ENCODE measurements around the gene DDX10.

- TF ChIP-seq, protein P1, sequence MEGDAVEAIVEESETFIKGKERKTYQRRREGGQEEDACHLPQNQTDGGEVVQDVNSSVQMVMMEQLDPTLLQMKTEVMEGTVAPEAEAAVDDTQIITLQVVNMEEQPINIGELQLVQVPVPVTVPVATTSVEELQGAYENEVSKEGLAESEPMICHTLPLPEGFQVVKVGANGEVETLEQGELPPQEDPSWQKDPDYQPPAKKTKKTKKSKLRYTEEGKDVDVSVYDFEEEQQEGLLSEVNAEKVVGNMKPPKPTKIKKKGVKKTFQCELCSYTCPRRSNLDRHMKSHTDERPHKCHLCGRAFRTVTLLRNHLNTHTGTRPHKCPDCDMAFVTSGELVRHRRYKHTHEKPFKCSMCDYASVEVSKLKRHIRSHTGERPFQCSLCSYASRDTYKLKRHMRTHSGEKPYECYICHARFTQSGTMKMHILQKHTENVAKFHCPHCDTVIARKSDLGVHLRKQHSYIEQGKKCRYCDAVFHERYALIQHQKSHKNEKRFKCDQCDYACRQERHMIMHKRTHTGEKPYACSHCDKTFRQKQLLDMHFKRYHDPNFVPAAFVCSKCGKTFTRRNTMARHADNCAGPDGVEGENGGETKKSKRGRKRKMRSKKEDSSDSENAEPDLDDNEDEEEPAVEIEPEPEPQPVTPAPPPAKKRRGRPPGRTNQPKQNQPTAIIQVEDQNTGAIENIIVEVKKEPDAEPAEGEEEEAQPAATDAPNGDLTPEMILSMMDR (optimal IDR thresholded peaks at IDR 0.05 in 1 of 3, IDR thresholded peaks at IDR 0.05 in 1 of 3, conservative IDR thresholded peaks at IDR 0.05 in 1 of 3; ENCODE audit: extremely low read depth in 1 of 3, insufficient read depth in 2 of 3, low read length in 3 of 3), result no peak
- no peak for TF ChIP-seq EZH2 (IDR thresholded peaks at IDR 0.05; ENCODE audit: low read length)
Measured at GRCh38 chr11:108973402-108974162, 308.7 kb downstream of the DDX10 start.
